OCI-LY3 (cell line): ENCODE results near the gene GTF2IRD1.

Experiments used
- EZH2phosphoT487 ChIP-seq: fragments of 200-600 bp; shearing (Covaris generic); IDR thresholded peaks from 2 replicates; pipeline ENCODE4 v1.6.1; 2018; ENCODE audit warnings: antibody characterized with exemption, mixed run types, low read depth
- TF ChIP-seq, protein P1 (sequence below): fragments of 200-600, 300-600 bp; sonication (generic); IDR thresholded peaks from 2 replicates; pipeline ENCODE4 v1.5.1; 2014; ENCODE audit warnings: antibody characterized with exemption, low read length, low read depth

DNA sequence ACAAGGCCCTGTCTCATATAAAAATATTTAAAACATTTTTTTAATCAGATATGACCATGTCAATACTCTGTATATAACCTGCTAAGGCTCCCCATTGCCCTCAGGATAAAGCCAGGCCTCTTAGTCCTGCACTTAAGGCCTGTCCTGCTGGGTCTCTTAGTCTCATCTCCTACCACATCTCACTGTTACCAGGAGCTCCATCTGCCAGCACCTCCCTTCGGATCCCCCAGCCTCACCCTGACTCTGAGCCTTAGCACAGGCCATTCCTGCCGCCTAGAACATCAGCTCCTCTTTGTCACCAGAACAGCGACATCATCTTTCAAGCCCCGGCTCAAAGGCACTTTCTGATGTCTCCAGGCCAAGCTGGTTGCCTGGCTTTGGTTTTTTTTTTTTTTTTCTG lies 25.7 kb upstream of the GTF2IRD1 start:
- TF ChIP-seq, protein P1, sequence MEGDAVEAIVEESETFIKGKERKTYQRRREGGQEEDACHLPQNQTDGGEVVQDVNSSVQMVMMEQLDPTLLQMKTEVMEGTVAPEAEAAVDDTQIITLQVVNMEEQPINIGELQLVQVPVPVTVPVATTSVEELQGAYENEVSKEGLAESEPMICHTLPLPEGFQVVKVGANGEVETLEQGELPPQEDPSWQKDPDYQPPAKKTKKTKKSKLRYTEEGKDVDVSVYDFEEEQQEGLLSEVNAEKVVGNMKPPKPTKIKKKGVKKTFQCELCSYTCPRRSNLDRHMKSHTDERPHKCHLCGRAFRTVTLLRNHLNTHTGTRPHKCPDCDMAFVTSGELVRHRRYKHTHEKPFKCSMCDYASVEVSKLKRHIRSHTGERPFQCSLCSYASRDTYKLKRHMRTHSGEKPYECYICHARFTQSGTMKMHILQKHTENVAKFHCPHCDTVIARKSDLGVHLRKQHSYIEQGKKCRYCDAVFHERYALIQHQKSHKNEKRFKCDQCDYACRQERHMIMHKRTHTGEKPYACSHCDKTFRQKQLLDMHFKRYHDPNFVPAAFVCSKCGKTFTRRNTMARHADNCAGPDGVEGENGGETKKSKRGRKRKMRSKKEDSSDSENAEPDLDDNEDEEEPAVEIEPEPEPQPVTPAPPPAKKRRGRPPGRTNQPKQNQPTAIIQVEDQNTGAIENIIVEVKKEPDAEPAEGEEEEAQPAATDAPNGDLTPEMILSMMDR: no peak
- TF ChIP-seq EZH2phosphoT487: no peak
